Caco-2 (cell line): ENCODE measurements around the gene TFPI. TPM values are rescaled to one million over a fixed set of nuclear protein-coding genes. Genes with fewer than 3 reads are reported as not detected.

Source experiments
- BruUV-seq: library from RNA; stranded (reverse); fragments of 400-500 nt; replicated peaks from 2 replicates; lab custom pipeline; 2021; lab: Mats Ljungman, UMichigan
- CTCF ChIA-PET: fragments of 300-600 bp; sonication (Branson Sonifier 250); formaldehyde crosslinking; loops from one replicate; lab custom pipeline; 2022; ENCODE audit warnings: antibody characterized with exemption; lab: Charles Lee
- POLR2A ChIA-PET: fragments of 300-600 bp; sonication (Branson Sonifier 250); formaldehyde crosslinking; loops from one replicate; lab custom pipeline; 2022; ENCODE audit warnings: antibody characterized with exemption; lab: Charles Lee
- DNase-seq, 2 experiments: peaks; one replicate each; pipeline versions ENCODE4 v3.0.0 to v3.0.0-alpha.2; 2020 to 2022
- H3K27me3 ChIP-seq: replicated peaks from 2 replicates; pipeline ENCODE4 v1.6.0; 2011; ENCODE audit warnings: low read length; ENCODE audit not compliant: control insufficient read depth, insufficient read depth
- H3K36me3 ChIP-seq: 2 replicates; pipeline ENCODE4 v1.5.1; 2011; ENCODE audit warnings: low read length; ENCODE audit not compliant: control insufficient read depth, insufficient read depth
- H3K4me1 ChIP-seq: fragments of 250-450 bp; sonication (Bioruptor Pico); 2 replicates; pipeline ENCODE4 v1.5.1; 2020; ENCODE audit warnings: mild to moderate bottlenecking
- H3K4me3 ChIP-seq: 2 replicates; pipeline ENCODE4 v1.5.1; 2011; ENCODE audit warnings: low read depth, mild to moderate bottlenecking, control low read depth, low read length
- H3K9me3 ChIP-seq: fragments of 250-450 bp; sonication (Bioruptor Pico); 2 replicates; pipeline ENCODE4 v1.5.1; 2020; ENCODE audit warnings: mild to moderate bottlenecking, moderate library complexity
- H3K27ac Mint-ChIP-seq: one replicate; pipeline ENCODE4 v1.8.0; 2022; ENCODE audit warnings: mixed read lengths; ENCODE audit not compliant: unreplicated experiment
- H3K27me3 Mint-ChIP-seq: one replicate; pipeline ENCODE4 v1.8.0; 2022; ENCODE audit warnings: mixed read lengths; ENCODE audit not compliant: insufficient read depth, unreplicated experiment
- H3K36me3 Mint-ChIP-seq: one replicate; pipeline ENCODE4 v1.8.0; 2022; ENCODE audit warnings: mild to moderate bottlenecking, mixed read lengths; ENCODE audit not compliant: insufficient read depth, unreplicated experiment
- H3K4me1 Mint-ChIP-seq: one replicate; pipeline ENCODE4 v1.8.0; 2022; ENCODE audit warnings: low read depth, mixed read lengths; ENCODE audit not compliant: unreplicated experiment
- H3K4me3 Mint-ChIP-seq: one replicate; pipeline ENCODE4 v1.8.0; 2022; ENCODE audit warnings: mild to moderate bottlenecking, moderate library complexity, mixed read lengths; ENCODE audit not compliant: unreplicated experiment
- H3K9me3 Mint-ChIP-seq: one replicate; pipeline ENCODE4 v1.8.0; 2022; ENCODE audit warnings: mixed read lengths; ENCODE audit not compliant: unreplicated experiment
- CTCF ChIP-seq, 2 experiments: fragments of 200-600 bp in 1 of 2; IDR thresholded peaks; 1 replicate in 1 of 2; 2 replicates in 1 of 2; pipeline versions ENCODE4 v1.5.1 to v1.8.0; 2011 to 2022; ENCODE audit warnings: antibody characterized with exemption in 1 of 2, control low read depth in 1 of 2, inconsistent platforms in 1 of 2, low read depth in 1 of 2, low read length in 1 of 2, mild to moderate bottlenecking in 1 of 2, moderate library complexity in 1 of 2; ENCODE audit not compliant: insufficient read depth in 1 of 2, severe bottlenecking in 1 of 2, unreplicated experiment in 1 of 2
- intact Hi-C: fragments of 100-400 bp; cut with micrococcal nuclease; formaldehyde crosslinking; loops from one replicate; pipeline ENCODE4 v1.10.0; 2022; ENCODE audit not compliant: unreplicated experiment
- total RNA-seq: library from RNA; stranded (reverse); gene quantifications from 2 replicates; pipeline ENCODE4 v1.2.3, GENCODE V29; 2022

The TFPI gene
- total RNA-seq, 1 experiment from 2014 or later: 31.0 TPM

DNA sequence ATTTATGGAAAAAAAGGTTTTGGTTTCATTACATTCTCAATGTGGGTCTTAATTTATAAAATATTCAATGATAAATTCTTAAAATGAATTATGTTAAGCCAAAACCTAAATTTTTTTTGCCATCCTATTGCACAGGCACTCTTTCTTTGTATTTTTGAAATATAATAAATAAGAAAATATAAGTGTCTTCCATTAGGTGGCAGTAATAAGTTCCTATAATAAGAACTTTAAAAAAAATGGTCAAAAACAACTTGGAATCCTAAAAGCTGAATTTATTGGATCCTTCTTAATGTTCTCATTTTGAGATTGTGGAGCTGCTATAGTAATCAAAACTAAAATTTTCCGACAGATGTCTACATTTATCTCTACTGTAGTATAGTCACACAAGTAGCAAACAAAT lies 111.9 kb downstream of the TFPI start:
- no peak for DNase-seq
- H3K36me3 ChIP-seq: no peaks in the 10 kb centered on the region
- H3K9me3 ChIP-seq: no peaks in the 10 kb centered on the region
- intact Hi-C loops: no loop called here
- BruUV-seq: no TSS peak
- H3K4me1 ChIP-seq: no peaks in the 10 kb centered on the region
- Mint-ChIP-seq H3K4me1 (no peaks in the 10 kb centered on the region), H3K27me3 (no peaks in the 10 kb centered on the region), H3K4me3 (no peak overlapping the region), H3K27ac (no peak overlapping the region), H3K9me3 (no peaks in the 10 kb centered on the region), H3K36me3 (no peaks in the 10 kb centered on the region)
- POLR2A ChIA-PET: no interaction called here
- H3K4me3 ChIP-seq: no peak overlapping the region
- peak in 1 of 2 experiments; percentile 19 for TF ChIP-seq CTCF (IDR thresholded peaks at IDR 0.05; ENCODE audit: insufficient read depth in 1 of 2, low read depth in 1 of 2, low read length in 1 of 2, severe bottlenecking in 1 of 2, unreplicated experiment in 1 of 2)
- H3K27me3 ChIP-seq: no peaks in the 10 kb centered on the region
- CTCF ChIA-PET: no interaction called here

DNA sequence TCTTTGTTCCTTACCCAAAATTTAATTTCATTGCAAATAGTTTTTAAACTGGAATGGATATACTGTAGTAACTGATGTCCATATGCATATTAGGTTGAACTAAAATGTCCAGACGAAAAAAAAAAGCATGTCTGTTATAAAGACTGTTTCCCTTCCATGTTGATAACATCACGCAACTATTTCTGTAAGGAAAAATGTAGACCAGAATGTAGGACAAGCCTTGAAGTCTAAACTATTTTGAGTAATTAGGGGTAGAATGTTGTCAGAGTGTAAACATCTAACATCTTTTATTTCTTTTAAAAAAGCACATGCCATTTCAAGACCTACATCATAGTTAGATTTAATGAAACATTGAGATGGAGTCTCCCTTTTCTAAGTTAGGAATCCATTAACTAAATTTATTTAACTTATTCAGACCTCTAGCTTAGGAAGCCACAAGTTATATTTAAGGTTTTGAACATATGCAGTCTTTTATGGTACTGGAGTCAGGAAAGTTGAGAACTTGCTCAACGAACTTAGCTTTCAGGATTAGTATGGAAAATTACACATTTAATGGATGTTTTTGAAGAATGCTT lies 114.0 kb downstream of the TFPI start:
- intact Hi-C loops: no loop called here
- no TSS peak for BruUV-seq
- CTCF ChIA-PET: no interaction called here

GRCh38 chr2:187438455-187438854 lies 115.8 kb downstream of the TFPI start:
- intact Hi-C loops: no loop called here
- H3K27me3 Mint-ChIP-seq: peaks cover 3% of the 10 kb centered on the region
- POLR2A ChIA-PET: no interaction called here
- H3K27me3 ChIP-seq: no peaks in the 10 kb centered on the region
- no peak for DNase-seq
- H3K9me3 ChIP-seq: no peaks in the 10 kb centered on the region
- H3K4me1 ChIP-seq: no peaks in the 10 kb centered on the region
- CTCF ChIA-PET: no interaction called here
- TF ChIP-seq CTCF (IDR thresholded peaks at IDR 0.05; ENCODE audit: insufficient read depth in 1 of 2, low read depth in 1 of 2, low read length in 1 of 2, severe bottlenecking in 1 of 2, unreplicated experiment in 1 of 2): no peak
- H3K9me3 Mint-ChIP-seq: no peaks in the 10 kb centered on the region
- no peak overlapping the region for H3K4me3 Mint-ChIP-seq
- H3K4me1 Mint-ChIP-seq: no peaks in the 10 kb centered on the region
- H3K36me3 Mint-ChIP-seq: no peaks in the 10 kb centered on the region
- BruUV-seq: no TSS peak
- H3K36me3 ChIP-seq: no peaks in the 10 kb centered on the region
- no peak overlapping the region for H3K4me3 ChIP-seq
- H3K27ac Mint-ChIP-seq: no peak overlapping the region

More for the DNA sequence above, 114.0 kb downstream of the TFPI start:
- no peaks in the 10 kb centered on the region for H3K9me3 Mint-ChIP-seq
- H3K9me3 ChIP-seq: no peaks in the 10 kb centered on the region
- H3K36me3 Mint-ChIP-seq: no peaks in the 10 kb centered on the region
- no peak overlapping the region for H3K4me3 Mint-ChIP-seq
- no peaks in the 10 kb centered on the region for H3K4me1 ChIP-seq
- no peaks in the 10 kb centered on the region for H3K36me3 ChIP-seq
- no peaks in the 10 kb centered on the region for H3K4me1 Mint-ChIP-seq
- DNase-seq: no peak
- H3K27me3 Mint-ChIP-seq: peaks cover 3% of the 10 kb centered on the region
- POLR2A ChIA-PET: no interaction called here
- TF ChIP-seq CTCF (IDR thresholded peaks at IDR 0.05; ENCODE audit: insufficient read depth in 1 of 2, low read depth in 1 of 2, low read length in 1 of 2, severe bottlenecking in 1 of 2, unreplicated experiment in 1 of 2): no peak
- H3K27me3 ChIP-seq: no peaks in the 10 kb centered on the region
- no peak overlapping the region for H3K4me3 ChIP-seq
- no peak overlapping the region for H3K27ac Mint-ChIP-seq
